IMR-90 (cell line): ENCODE measurements around the gene SARS2. TPM values are rescaled to one million over a fixed set of nuclear protein-coding genes. Genes with fewer than 3 reads are reported as not detected.

Experiments used
- polyA plus RNA-seq, 3 experiments: library from polyadenylated mRNA; depleted of rRNA; stranded (reverse); fragments of >200 nt; gene quantifications; 2 replicates each; pipeline ENCODE4 v1.2.3, GENCODE V29; 2012; ENCODE audit warnings: low replicate concordance in 1 of 3
- total RNA-seq: library from RNA; depleted of rRNA; stranded (reverse); fragments of >200 nt; gene quantifications from 2 replicates; pipeline ENCODE4 v1.2.3, GENCODE V29; 2012; rRNA removed

SARS2 gene
- total and polyA plus RNA-seq, 2 of the 4 experiments (the other 2 are of a cell fraction): 10.8 to 33.4 TPM

Other genes starting within 250 kb of the SARS2 start
- 0.18 TPM in 1 of 2 replicates, not detected in the other for gene CAPN12, start 186.3 kb downstream of the SARS2 start, total RNA-seq
- gene CAPN12, start 186.3 kb downstream of the SARS2 start, polyA plus RNA-seq (2012; rRNA removed): 0.97 and 0.99 TPM in 2 replicates
- gene LGALS7, start 157.2 kb downstream of the SARS2 start, total RNA-seq: not detected in 2 replicates
- gene LGALS7, start 157.2 kb downstream of the SARS2 start, polyA plus RNA-seq (2012; rRNA removed): not detected in 2 replicates
- not detected in 2 replicates for gene LGALS7B, start 141.6 kb downstream of the SARS2 start, total RNA-seq
- gene LGALS7B, start 141.6 kb downstream of the SARS2 start, polyA plus RNA-seq (2012; rRNA removed): not detected in 2 replicates
- not detected in 2 replicates for gene LGALS4, start 117.8 kb downstream of the SARS2 start, total RNA-seq
- 0.10 and 0.29 TPM in 2 replicates for gene LGALS4, start 117.8 kb downstream of the SARS2 start, polyA plus RNA-seq (2012; rRNA removed)
- 15.0 and 15.6 TPM in 2 replicates for gene ECH1, start 99.0 kb downstream of the SARS2 start, total RNA-seq
- gene ECH1, start 99.0 kb downstream of the SARS2 start, polyA plus RNA-seq (2012; rRNA removed): 62.1 and 62.3 TPM in 2 replicates
- 316 and 429 TPM in 2 replicates for gene HNRNPL, start 80.8 kb downstream of the SARS2 start, total RNA-seq
- gene HNRNPL, start 80.8 kb downstream of the SARS2 start, polyA plus RNA-seq (2012; rRNA removed): 277 and 280 TPM in 2 replicates
- gene RINL, start 52.5 kb downstream of the SARS2 start, total RNA-seq: 0.72 and 0.83 TPM in 2 replicates
- gene RINL, start 52.5 kb downstream of the SARS2 start, polyA plus RNA-seq (2012; rRNA removed): 1.2 and 1.9 TPM in 2 replicates
- 37.5 and 43.0 TPM in 2 replicates for gene SIRT2, start 31.1 kb downstream of the SARS2 start, total RNA-seq
- 50.0 and 53.8 TPM in 2 replicates for gene SIRT2, start 31.1 kb downstream of the SARS2 start, polyA plus RNA-seq (2012; rRNA removed)
- gene NFKBIB, start 30.8 kb downstream of the SARS2 start, total RNA-seq: 6.4 and 7.5 TPM in 2 replicates
- 25.5 and 36.2 TPM in 2 replicates for gene NFKBIB, start 30.8 kb downstream of the SARS2 start, polyA plus RNA-seq (2012; rRNA removed)
- not detected in 2 replicates for gene CCER2, start 18.6 kb downstream of the SARS2 start, total RNA-seq
- gene CCER2, start 18.6 kb downstream of the SARS2 start, polyA plus RNA-seq (2012; rRNA removed): 0.19 and 0.22 TPM in 2 replicates
- gene MRPS12, start 181 bp upstream of the SARS2 start, total RNA-seq: 26.4 and 26.7 TPM in 2 replicates
- gene MRPS12, start 181 bp upstream of the SARS2 start, polyA plus RNA-seq (2012; rRNA removed): 75.4 and 97.4 TPM in 2 replicates
- gene FBXO17, start 45.0 kb upstream of the SARS2 start, total RNA-seq: 10.8 and 11.9 TPM in 2 replicates
- gene FBXO17, start 45.0 kb upstream of the SARS2 start, polyA plus RNA-seq (2012; rRNA removed): 20.7 and 22.6 TPM in 2 replicates
- gene FBXO27, start 101.8 kb upstream of the SARS2 start, total RNA-seq: under 0.01 and 0.18 TPM in 2 replicates
- 0.50 and 0.57 TPM in 2 replicates for gene FBXO27, start 101.8 kb upstream of the SARS2 start, polyA plus RNA-seq (2012; rRNA removed)
- gene ACP7, start 153.6 kb upstream of the SARS2 start, total RNA-seq: not detected in 2 replicates
- gene ACP7, start 153.6 kb upstream of the SARS2 start, polyA plus RNA-seq (2012; rRNA removed): not detected in 2 replicates
- 2.0 and 2.8 TPM in 2 replicates for gene PAK4, start 195.0 kb upstream of the SARS2 start, total RNA-seq
- 27.2 and 35.5 TPM in 2 replicates for gene PAK4, start 195.0 kb upstream of the SARS2 start, polyA plus RNA-seq (2012; rRNA removed)